SH-SY5Y (cell line): ENCODE data around the gene SPATA2.

ENCODE experiments used
- GATA2 ChIP-seq: IDR thresholded peaks from 2 replicates; pipeline ENCODE4 v1.6.1; 2011; ENCODE audit warnings: mild to moderate bottlenecking, low read depth, low read length
- GATA3 ChIP-seq: IDR thresholded peaks from 2 replicates; pipeline ENCODE4 v1.6.1; 2011; ENCODE audit warnings: low read depth, mild to moderate bottlenecking, low read length, moderate library complexity

DNA sequence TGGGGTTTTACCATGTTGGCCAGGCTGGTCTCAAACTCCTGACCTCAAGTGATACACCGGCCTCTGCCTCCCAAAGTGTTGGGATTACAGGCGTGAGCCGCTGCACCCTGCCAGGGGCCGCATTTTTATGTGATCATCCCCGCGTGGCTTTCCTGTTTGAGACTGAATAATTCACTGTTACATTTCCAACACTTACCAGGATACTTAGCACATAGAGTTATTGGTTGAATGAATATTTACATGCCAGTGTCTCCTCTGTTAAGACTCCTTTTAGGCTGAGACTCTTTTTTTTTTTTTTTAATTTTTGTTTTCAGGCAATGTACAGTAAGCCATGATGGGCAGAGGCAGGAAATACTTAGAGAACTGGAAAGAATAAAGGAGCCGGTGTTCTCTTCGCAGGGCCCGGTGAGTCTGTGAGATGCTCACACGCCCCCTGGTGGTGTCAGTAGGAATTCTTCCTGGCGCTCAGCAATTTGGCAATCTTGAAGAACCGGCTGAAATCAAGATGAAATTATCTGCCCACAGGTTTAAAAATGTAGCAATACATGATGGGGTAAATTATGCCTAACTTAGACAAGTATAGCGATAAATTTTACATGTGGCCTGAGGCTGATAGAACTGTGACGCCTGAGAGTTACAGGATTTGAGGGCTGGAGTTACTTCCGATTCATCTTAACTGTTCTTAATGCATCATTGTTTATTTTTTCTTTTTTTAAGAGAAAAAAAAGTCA, 13.2 kb upstream of the SPATA2 start:
- TF ChIP-seq GATA2 (no peak), GATA3 (no peak)
